RCC 7860 (cell line): ENCODE results near the gene CBLN4.

Experiments
- DNase-seq: peaks from one replicate; pipeline ENCODE4 v3.0.0-alpha.2; 2015; ENCODE audit warnings: low spot score
- FAIRE-seq: peaks from 2 replicates; lab custom pipeline; 2012; peaks lifted over from hg19 to GRCh38; lab: Jason Lieb, UNC

Gene CBLN4

DNA sequence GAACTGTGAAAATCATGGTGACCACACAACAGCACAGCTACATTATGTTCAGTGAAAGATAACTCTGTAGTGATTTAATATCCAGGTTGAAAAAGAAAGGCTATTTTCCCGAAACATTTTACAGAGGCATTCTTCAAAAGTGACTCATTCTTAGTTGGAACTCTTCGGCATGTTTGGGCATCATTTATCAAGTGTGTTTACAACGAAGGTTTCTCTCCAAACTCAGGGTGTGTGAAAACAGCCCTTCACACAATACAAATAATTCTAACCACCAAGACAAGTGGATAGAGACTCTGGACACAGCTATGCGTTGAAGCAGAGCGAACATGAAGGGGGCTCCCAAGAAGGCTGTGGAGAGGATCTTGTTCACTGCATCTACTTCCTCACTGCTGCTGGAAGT is 57.6 kb downstream of the CBLN4 start:
- DNase-seq (no peak), FAIRE-seq (no peak)
